ENCODE measurements around the gene SCGN. TPM values are rescaled to one million over a fixed set of nuclear protein-coding genes. Genes with fewer than 3 reads are reported as not detected.

The SCGN gene
- total and polyA plus RNA-seq, 2 of the 4 experiments (the other 2 are of a cell fraction) = not detected

- Histone ChIP-seq H2BK15ac (ENCODE audit: low read depth, low read length) (no peak overlapping the region), H3K79me1 (ENCODE audit: low read depth in 1 of 2, low read length in 2 of 2) (no peaks in the 10 kb centered on the region), H2AK5ac (ENCODE audit: low read depth, low read length) (no peak overlapping the region), H2BK5ac (ENCODE audit: low read depth, low read length, poor library complexity, severe bottlenecking) (no peak overlapping the region), H3K36me3 (ENCODE audit: control insufficient read depth, insufficient read depth, low read length) (no peaks in the 10 kb centered on the region), H3K4ac (ENCODE audit: low read depth, low read length) (no peak overlapping the region), H2AK9ac (replicated peaks; ENCODE audit: low read depth, low read length, poor library complexity) (no peak overlapping the region), H3K14ac (replicated peaks; ENCODE audit: low read depth, low read length) (no peak overlapping the region), H2BK120ac (ENCODE audit: low read depth, low read length) (no peak overlapping the region), H3K4me2 (ENCODE audit: low read depth, low read length) (no peak overlapping the region), H3K18ac (ENCODE audit: low read depth, low read length) (no peak overlapping the region), H3K9me3 (ENCODE audit: control insufficient read depth, insufficient read depth, low read length) (no peaks in the 10 kb centered on the region), H3K23ac (ENCODE audit: low read depth, low read length) (no peak overlapping the region), H3K9ac (ENCODE audit: low read depth, low read length) (no peak overlapping the region), H2BK20ac (ENCODE audit: low read depth, low read length) (no peak overlapping the region), H2AFZ (replicated peaks; ENCODE audit: low read length, poor library complexity) (no peak overlapping the region), H3K56ac (ENCODE audit: extremely low read depth, insufficient read depth, low read length) (no peak overlapping the region), H4K20me1 (ENCODE audit: insufficient read depth, low read length) (no peaks in the 10 kb centered on the region), H3K27me3 (ENCODE audit: control insufficient read depth, insufficient read depth, low read length) (no peaks in the 10 kb centered on the region), H3K9me1 (ENCODE audit: insufficient read depth, low read length) (no peaks in the 10 kb centered on the region), H3K4me1 (ENCODE audit: control insufficient read depth, insufficient read depth, low read length) (no peaks in the 10 kb centered on the region), H4K5ac (ENCODE audit: low read depth, low read length) (no peak overlapping the region), H4K91ac (ENCODE audit: insufficient read depth, low read depth, low read length) (no peak overlapping the region), H3K4me3 (ENCODE audit: insufficient read depth, low read depth, low read length) (no peak overlapping the region), H3K27ac (ENCODE audit: insufficient read depth, low read length) (no peak overlapping the region), H4K8ac (ENCODE audit: low read depth in 2 of 2, low read length in 2 of 2) (no peak overlapping the region)
- in situ Hi-C loops (cut with MboI; ENCODE audit: low sequenced_read_pairs) = no loop called here
- DNase-seq (no peak), ATAC-seq (ENCODE audit: low read depth) (no peak)
- no TSS peak for BruUV-seq (replicated peaks)
- dilution Hi-C loops (cut with HindIII; ENCODE audit: low sequenced_read_pairs, unreplicated experiment) = no loop called here
- CTCF ChIA-PET = interaction anchor here (2.3 kb wide), 1 partner anchor 17 kb away, joined by 5 read pairs; no protein-coding TSS in a partner anchor
- POLR2A ChIA-PET (ENCODE audit: unreplicated experiment) = no interaction called here
- intact Hi-C loops (cut with micrococcal nuclease) = no loop called here
- TF ChIP-seq NFE2L2 (IDR thresholded peaks at IDR 0.05; ENCODE audit: low read depth, low read length) (no peak), MXI1 (IDR thresholded peaks at IDR 0.05; ENCODE audit: borderline replicate concordance, low read depth, low read length) (no peak), FOS (IDR thresholded peaks at IDR 0.05; ENCODE audit: low read depth, low read length) (no peak), SMC3 (IDR thresholded peaks at IDR 0.05; ENCODE audit: low read depth, low read length) (no peak), CEBPB (IDR thresholded peaks at IDR 0.05; ENCODE audit: low read depth, low read length) (no peak), CHD1 (IDR thresholded peaks at IDR 0.05; ENCODE audit: low read depth, low read length) (no peak), BHLHE40 (IDR thresholded peaks at IDR 0.05; ENCODE audit: low read depth, low read length) (no peak), MAFK (IDR thresholded peaks at IDR 0.05; ENCODE audit: low read depth, low read length) (no peak), RFX5 (IDR thresholded peaks at IDR 0.05; ENCODE audit: low read depth, low read length) (no peak), POLR2A (IDR thresholded peaks at IDR 0.05; ENCODE audit: low read depth, low read length) (no peak), ELK1 (IDR thresholded peaks at IDR 0.05; ENCODE audit: borderline replicate concordance, low read depth, low read length) (no peak), RAD21 (IDR thresholded peaks at IDR 0.05; ENCODE audit: low read length) (no peak), MAZ (IDR thresholded peaks at IDR 0.05; ENCODE audit: borderline replicate concordance, low read depth, low read length) (no peak), RCOR1 (IDR thresholded peaks at IDR 0.05; ENCODE audit: insufficient replicate concordance, low read length) (no peak)
- TF ChIP-seq, protein P1, sequence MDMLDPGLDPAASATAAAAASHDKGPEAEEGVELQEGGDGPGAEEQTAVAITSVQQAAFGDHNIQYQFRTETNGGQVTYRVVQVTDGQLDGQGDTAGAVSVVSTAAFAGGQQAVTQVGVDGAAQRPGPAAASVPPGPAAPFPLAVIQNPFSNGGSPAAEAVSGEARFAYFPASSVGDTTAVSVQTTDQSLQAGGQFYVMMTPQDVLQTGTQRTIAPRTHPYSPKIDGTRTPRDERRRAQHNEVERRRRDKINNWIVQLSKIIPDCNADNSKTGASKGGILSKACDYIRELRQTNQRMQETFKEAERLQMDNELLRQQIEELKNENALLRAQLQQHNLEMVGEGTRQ (IDR thresholded peaks at IDR 0.05; ENCODE audit: low read depth, low read length) = no peak
- TF ChIP-seq, protein P2, sequence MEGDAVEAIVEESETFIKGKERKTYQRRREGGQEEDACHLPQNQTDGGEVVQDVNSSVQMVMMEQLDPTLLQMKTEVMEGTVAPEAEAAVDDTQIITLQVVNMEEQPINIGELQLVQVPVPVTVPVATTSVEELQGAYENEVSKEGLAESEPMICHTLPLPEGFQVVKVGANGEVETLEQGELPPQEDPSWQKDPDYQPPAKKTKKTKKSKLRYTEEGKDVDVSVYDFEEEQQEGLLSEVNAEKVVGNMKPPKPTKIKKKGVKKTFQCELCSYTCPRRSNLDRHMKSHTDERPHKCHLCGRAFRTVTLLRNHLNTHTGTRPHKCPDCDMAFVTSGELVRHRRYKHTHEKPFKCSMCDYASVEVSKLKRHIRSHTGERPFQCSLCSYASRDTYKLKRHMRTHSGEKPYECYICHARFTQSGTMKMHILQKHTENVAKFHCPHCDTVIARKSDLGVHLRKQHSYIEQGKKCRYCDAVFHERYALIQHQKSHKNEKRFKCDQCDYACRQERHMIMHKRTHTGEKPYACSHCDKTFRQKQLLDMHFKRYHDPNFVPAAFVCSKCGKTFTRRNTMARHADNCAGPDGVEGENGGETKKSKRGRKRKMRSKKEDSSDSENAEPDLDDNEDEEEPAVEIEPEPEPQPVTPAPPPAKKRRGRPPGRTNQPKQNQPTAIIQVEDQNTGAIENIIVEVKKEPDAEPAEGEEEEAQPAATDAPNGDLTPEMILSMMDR (conservative IDR thresholded peaks at IDR 0.05; ENCODE audit: low read depth, low read length) = no peak
- WGBS, 2 experiments (ENCODE audit: extremely low coverage in 2 of 2, insufficient read length in 1 of 2) = no CpG with 5 or more reads among the region's 2 CpGs
Observed at GRCh38 chr6:25700761-25701160, 48.7 kb downstream of the SCGN start.
